NCI-H146 (cell line): Measurements from ENCODE around the gene RIOX2.
A peak's percentile ranks its signal among the peaks of the same experiment; 100 is the strongest.

ENCODE experiments used
- DNase-seq: peaks from one replicate; lab custom pipeline; 2025; lab: John Stamatoyannopoulos, UW

Gene RIOX2

GRCh38 chr3:97990624-97991292, 18.5 kb upstream of the RIOX2 start:
- DNase-seq, result no peak

- no peak for DNase-seq
Measured at GRCh38 chr3:97988784-97989568, 16.7 kb upstream of the RIOX2 start.

GRCh38 chr3:97987306-97987705, 15.1 kb upstream of the RIOX2 start:
- no peak for DNase-seq

GRCh38 chr3:97983933-97984491, 11.8 kb upstream of the RIOX2 start:
- DNase-seq, result no peak

GRCh38 chr3:97981886-97982285, 9.7 kb upstream of the RIOX2 start:
- DNase-seq, result no peak

- DNase-seq, result no peak
Measured at GRCh38 chr3:97979610-97980009, 7.4 kb upstream of the RIOX2 start.

GRCh38 chr3:97975466-97975865, 3.2 kb upstream of the RIOX2 start:
- no peak for DNase-seq

- no peak for DNase-seq
Measured at GRCh38 chr3:97974996-97975395, 2.8 kb upstream of the RIOX2 start.

- no peak for DNase-seq
Measured at GRCh38 chr3:97972976-97973375, 745 bp upstream of the RIOX2 start.

- DNase-seq, result no peak
Measured at GRCh38 chr3:97970956-97971620, 1.1 kb downstream of the RIOX2 start.

- no peak for DNase-seq
Measured at GRCh38 chr3:97970156-97970555, 2.1 kb downstream of the RIOX2 start.

- no peak for DNase-seq
Measured at GRCh38 chr3:97969541-97969940, 2.7 kb downstream of the RIOX2 start.

GRCh38 chr3:97968376-97968775, 3.9 kb downstream of the RIOX2 start:
- no peak for DNase-seq

- DNase-seq, result peak; percentile 37
Measured at GRCh38 chr3:97967966-97968365, 4.3 kb downstream of the RIOX2 start.

- DNase-seq, result no peak
Measured at GRCh38 chr3:97960993-97961766, 11.1 kb downstream of the RIOX2 start.

GRCh38 chr3:97960551-97960950, 11.7 kb downstream of the RIOX2 start:
- no peak for DNase-seq

GRCh38 chr3:97959872-97960271, 12.4 kb downstream of the RIOX2 start:
- DNase-seq, result no peak

GRCh38 chr3:97958796-97959195, 13.4 kb downstream of the RIOX2 start:
- no peak for DNase-seq

- DNase-seq, result no peak
Measured at GRCh38 chr3:97958396-97958795, 13.8 kb downstream of the RIOX2 start.

GRCh38 chr3:97957617-97958311, 14.5 kb downstream of the RIOX2 start:
- no peak for DNase-seq

- no peak for DNase-seq
Measured at GRCh38 chr3:97956051-97956450, 16.2 kb downstream of the RIOX2 start.
